ENCODE data around the gene QKI.

Gene QKI

DNA sequence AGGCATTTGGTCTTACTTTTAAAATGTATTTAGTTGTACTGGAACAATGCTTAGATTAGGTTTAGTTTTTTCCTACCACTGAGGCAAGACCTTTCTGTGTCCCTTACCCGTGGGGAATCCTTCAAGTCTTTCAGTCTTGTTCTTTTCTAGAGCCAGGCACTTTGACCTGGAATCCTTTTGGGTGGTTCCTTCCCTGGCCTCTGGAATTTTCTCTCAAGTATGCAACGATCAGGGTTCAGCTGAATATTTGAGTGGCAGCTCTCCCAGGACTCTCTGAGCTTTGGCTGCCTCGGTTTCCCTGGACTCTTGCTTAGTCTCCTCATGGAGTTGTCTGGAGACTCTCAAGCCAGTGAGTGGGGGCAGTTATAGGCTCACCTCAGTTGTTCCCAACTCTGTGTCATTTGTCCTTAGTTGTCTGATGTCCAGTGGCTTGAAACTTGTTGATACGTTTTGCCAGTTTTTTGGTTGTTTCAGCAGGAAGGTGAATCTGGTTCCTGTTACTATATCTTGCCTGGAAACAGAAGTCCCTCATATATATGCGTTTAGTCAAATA lies 118.1 kb downstream of the QKI start:
- DNase-seq (ENCODE audit: low read depth in 3 of 3): no peak

DNA sequence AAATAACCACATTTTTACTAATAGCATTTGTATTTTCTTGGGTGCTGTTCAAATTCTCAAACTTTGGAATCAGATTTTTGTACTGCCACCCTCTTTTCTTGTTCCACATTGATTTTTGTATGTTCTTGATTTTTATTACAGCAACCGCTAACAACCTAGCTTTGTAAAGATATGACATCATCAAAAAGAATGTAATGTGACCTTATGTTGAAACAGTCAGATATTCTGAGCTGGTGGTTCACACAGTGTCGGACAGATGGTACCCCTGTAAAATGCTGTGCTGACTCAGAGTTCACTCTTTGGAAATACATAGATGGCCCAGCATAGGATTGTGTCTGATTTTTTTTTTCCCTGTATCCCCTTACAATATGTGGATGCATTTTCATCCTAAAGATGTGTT lies 118.9 kb downstream of the QKI start:
- no peak for DNase-seq (ENCODE audit: low read depth in 3 of 3)

DNA sequence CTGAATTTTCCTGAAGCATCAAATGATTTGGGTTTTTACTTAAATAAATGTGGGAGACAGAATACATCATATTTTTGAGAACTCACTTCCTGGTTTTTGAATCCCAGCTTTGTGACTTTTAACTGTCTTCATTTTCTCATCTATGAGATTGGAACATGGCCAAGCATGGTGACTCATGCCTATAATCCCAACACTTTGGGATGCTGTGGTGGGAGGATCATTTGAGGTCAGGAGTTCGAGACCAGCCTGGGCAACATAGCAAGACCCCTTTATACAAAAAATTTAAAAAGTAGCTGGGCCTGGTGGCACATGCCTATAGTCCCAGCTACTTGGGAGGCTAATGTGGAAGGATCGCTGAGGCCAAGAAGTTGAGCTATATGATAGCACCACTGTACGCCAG lies 122.3 kb downstream of the QKI start:
- DNase-seq (ENCODE audit: low read depth in 3 of 3): no peak

DNA sequence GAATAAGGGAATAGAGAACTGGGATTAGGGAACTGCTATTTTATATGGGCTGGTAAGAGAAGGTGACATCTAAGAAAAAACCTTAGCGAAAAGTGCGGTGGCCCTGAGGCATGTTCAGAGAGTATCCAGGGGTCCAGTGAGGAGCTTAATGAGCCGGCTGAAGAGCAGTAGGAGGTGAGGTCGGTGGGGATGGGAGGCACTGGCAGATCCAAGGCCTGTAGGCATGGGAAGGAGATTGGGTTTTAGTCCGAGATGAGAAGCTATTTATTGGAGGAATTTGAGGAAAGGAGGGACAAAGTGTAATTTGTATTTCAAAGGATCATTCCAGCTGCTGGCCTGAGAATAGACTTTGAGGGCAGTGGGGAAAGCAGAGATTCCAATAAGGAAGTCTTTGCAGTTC lies 123.8 kb downstream of the QKI start:
- no peak for DNase-seq (ENCODE audit: low read depth in 3 of 3)

DNA sequence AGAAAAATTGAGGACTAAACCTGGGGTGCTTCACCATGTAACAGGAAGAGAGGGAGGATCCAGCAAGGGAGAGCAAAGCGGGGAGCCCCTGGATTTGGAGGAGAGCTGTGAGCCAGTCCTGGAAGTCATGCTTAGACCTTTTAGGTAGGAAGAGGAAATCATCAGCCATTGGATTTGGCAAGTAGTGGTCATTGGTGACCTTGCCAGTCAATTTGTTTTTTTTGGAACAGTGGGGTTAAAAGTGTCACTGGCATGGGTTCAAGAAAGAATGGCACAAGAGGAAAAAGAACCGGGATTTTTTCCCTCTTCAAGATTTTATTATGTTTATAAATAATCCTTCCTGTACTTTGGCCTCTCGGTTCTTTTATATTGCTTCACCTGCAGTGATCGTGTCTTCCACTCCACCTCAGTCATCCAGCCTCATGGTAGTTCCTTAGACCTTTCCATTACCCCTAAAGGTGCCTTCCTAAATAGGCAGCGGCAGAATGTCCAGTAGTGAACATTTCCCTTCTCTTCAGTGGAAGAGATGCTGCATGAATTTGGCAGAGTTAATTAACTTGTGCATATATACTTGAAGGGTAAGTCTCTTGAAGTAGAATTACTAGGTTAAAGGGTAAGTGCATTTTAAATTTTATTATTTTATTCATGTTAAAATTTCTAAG lies 124.7 kb downstream of the QKI start:
- DNase-seq (ENCODE audit: low read depth in 3 of 3): no peak

DNA sequence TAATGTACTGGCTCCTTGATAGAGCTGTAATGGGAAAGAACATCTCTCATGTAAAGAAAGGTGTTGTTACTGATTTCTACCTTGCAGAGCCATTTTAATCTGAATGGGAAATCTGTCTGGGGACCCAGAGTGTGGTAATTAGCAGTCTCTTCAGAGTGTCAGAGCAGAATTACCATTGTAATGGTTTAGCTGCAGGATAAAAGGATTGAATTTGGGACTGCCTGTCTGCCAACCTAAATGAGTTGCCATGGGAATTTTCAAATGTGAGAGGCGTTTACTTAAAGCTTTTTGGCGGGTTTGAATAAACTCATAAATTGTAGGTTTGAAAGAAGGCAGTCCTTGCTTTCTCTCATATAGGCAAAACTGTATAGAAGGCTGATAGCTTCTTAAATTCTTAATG lies 128.8 kb downstream of the QKI start:
- no peak for DNase-seq (ENCODE audit: low read depth in 3 of 3)

DNA sequence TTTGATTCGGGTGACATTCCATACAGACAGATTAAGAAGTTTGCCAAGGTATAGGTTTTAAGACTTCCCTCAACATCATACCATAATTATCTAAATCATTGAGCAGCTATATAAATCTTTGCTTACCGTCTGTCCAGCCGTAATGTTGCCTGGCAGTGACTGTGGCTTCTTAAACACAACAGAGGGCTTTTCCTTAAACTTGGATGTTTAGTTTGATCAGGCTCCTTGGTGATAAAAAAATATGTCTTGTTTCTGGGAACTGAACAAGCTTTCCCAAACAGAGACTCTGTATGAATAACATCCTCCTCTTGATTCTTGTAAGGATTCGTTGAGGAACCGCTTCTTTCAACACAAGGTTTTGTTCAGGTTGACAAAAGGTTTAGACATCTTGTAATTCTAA lies 130.9 kb downstream of the QKI start:
- no peak for DNase-seq (ENCODE audit: low read depth in 3 of 3)

DNA sequence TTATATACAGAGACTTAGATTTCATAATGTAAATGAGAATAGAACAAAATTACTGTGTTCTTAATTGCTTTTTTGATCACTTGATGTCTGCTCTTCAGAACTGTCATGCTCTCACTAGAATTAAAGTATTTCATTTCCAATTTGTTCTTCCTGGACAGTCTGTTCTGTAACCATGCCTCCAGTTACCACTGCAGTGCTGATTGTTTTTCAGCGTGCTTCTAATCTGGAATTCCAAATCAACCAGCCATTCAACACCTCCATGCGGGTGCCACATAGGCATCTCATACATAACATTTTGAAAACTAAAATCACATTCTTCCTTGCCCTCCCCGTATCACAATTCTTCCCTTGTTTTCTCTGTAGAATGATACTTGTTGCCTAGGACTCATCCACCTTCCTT lies 132.8 kb downstream of the QKI start:
- DNase-seq (ENCODE audit: low read depth in 3 of 3): no peak

DNA sequence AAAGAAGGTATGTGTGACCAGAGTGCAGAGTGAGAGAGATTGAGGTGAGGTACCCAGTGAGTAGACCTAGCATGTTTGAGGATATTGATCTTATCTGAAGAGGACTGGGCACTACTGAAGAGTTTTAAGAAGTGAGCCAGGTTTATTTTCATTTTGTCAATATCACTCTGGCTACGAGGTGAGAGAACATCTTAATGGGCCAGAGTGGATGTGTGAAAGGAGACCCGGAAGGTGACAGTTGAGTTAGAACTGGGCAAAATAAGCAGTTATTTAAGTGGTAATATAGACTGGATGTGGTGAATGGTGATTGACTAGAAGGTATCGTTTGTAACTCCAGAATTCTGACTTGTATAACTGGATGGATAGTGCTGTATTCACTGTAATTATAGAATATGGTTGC lies 134.1 kb downstream of the QKI start:
- DNase-seq (ENCODE audit: low read depth in 3 of 3): no peak

DNA sequence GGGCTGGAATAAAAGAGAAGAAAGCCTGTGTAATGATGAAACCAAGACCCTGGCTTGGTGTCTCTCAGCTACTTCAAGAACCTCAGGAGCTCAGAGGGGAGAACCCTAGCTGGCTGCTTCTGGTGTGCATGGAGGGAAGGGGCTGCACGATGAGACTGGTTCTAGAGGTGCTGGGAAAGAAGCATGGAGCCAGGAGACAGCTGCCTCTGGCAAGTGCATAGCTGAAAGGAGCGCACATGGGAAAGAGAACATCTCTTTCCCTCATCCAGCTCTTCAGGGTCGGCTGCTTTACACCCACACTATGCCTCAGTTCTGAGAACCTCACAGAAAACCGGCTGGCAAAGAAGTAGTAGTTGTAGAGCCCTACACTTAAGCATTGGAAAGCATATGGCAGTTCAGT lies 139.5 kb downstream of the QKI start:
- no peak for DNase-seq (ENCODE audit: low read depth in 3 of 3)

DNA sequence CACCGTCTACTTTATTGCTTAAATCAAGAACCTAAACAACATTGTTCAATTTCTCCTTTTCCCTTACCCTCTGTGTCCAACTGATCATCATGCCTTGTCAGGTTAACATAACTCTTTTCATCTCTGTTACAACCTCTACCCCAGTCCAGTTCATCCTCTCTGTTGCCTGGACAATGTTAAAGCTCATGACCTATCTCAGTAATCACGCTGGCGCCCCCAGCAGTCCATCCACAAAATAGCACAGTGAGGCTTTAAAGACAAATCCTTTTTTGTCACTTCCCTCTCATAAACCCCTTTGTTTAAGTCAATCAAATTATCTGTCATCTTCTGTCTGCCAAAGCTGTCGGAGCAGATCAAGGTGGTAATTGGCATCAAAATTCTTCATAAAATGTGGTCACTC lies 140.1 kb downstream of the QKI start:
- DNase-seq (ENCODE audit: low read depth in 3 of 3): peak in 2 of 3 experiments; percentile 24 to 53

DNA sequence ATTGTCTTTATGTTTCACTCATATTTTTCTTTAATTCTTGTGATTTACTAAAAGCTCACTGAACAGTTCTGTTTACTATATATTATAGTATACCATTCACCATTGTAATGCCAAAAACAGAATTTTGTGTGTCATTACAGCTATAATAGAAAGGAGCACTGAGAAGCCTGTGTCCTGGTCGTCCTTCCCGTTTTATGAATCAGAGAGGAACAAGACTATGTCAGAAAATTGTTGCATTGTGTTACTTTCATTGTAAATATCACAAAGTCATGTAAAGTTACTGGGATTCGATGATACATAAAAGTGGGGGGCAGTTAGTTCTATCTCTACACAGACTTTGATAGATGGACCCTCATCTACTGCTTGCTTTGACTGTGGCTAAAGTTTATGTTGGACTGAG lies 145.1 kb downstream of the QKI start:
- no peak for DNase-seq (ENCODE audit: low read depth in 3 of 3)

DNA sequence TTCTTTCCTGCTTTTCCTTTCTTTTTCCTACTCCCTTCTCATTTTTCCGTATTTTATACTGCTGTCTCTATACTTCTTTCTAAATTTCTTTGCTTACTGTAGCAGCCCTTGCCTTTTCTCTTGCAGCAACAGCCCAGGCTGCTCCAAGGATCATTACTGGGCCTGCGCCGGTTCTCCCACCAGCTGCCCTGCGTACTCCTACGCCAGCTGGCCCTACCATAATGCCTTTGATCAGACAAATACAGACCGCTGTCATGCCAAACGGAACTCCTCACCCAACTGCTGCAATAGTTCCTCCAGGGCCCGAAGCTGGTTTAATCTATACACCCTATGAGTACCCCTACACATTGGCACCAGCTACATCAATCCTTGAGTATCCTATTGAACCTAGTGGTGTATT lies 148.8 kb downstream of the QKI start:
- no peak for DNase-seq (ENCODE audit: low read depth in 3 of 3)

DNA sequence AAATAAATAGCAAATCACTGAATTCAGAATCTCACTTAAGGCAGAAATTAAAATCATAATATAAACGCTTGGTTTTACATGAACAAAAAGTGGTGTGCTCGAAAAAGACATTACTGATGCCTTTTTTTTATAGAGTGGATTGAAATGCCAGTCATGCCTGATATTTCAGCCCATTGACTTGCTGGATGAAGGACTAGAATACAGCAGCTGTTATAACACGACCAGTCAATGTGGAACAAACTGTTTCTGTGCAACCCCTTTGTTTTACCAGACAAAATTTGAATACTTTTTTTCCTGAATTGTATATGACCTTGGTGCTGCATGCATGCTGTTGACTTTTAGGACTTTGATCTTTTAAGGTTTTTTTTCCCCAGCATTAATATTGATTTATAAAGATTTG lies 150.0 kb downstream of the QKI start:
- no peak for DNase-seq (ENCODE audit: low read depth in 3 of 3)

DNA sequence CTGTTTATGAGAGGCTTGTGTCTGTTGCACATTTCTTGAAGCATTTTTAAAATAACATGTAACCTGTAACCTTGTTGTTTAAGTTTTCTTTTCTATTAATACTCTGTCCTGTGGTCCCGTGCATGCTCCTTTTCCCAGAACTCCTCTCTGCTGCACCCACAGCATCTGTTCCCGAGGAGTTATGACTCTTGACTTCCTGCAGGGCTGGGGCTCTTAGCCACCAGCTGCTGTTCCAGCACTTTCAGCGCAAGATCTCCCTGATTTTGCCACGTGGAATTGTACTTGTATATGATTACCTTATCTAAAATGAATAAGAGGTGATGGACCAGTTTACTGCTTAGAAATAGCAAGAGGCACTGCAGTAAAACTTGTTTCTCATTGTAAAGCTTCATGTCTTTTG lies 150.6 kb downstream of the QKI start:
- DNase-seq (ENCODE audit: low read depth in 3 of 3): no peak

DNA sequence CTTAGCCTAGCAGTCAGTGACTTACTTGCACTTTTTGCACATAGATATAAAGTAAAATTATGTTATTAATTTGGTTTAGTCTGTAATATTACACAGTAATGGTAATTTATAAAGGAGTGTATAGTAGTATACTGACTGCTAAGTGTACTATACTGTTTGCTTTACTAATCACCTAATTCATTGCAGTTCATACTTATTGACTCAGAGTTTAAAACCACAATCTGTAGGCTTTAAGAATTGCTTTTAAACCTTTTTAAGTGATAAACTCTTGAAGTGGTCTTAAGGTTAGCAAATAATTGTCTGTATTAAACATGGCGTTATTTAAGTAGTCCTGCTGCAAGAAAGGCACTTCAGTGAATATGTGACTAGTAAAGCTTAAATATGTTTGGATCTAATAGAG lies 151.5 kb downstream of the QKI start:
- DNase-seq (ENCODE audit: low read depth in 3 of 3): no peak

DNA sequence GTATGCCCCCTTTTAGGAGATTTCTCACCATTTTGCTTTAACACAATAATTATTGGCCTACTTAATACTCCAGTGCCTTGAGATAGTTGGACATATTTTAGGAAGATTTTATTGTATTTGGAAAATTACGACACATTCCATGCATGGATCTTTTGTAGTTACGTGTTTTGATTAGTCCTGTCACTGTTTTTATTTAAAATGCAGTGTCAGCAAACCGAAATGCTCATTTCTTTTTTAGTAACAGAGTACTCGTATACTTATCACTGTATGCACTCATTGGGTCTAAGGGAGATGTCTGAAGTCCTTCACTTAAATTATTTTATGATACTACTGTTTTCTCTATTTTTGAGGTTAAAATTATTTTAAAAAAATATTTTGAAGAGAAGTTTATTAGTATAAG lies 153.8 kb downstream of the QKI start:
- DNase-seq (ENCODE audit: low read depth in 3 of 3): no peak

DNA sequence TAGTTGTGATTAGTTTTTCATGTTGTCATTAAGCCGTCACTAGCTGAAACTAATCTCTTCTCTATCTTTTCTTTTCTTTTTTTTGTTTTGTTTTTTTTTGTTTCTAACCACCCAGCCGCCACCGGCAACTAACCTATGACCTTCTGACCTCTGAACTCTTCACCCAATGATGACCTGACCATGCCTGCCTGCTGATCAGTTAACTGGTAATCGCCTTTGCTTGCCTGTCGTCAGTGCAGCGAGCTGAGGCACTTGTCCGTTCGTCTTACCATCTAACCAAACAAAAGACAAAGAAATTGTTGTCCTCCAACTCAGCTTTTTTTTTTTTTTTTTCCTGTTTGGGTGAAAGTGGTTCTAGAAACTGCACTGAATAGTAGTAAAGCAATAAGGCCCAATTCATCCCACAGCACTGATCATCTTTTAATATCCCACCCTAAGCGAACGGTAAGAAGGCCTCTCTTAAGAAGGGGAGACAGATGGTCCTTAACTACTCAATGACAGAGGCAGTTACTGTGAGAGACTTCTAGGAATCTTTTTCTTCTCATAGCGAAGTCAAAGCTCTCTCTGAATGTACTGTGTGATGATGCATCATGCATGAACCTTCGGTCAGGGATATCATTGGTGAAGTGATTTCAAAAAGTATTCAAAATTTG lies 156.2 kb downstream of the QKI start:
- no peak for DNase-seq (ENCODE audit: low read depth in 3 of 3)

DNA sequence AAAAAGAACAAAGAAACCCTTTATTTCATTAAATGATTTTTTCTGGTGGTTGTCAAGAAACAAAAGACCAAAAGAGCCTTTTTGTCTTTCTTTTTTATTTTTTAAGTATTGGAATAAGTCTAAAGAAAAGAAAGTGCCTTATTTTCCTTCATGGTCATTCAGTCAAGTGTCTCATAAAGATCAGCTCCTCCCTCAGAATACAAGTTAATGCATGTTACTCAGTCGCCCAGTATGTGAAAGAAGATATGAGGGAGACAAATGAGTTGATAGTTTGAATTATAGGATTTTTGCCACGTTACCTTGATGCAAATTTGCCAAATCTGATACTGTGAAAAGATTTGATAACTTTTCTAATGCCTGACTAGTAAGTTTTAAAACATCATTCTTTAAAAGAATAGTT lies 157.2 kb downstream of the QKI start:
- no peak for DNase-seq (ENCODE audit: low read depth in 3 of 3)

DNA sequence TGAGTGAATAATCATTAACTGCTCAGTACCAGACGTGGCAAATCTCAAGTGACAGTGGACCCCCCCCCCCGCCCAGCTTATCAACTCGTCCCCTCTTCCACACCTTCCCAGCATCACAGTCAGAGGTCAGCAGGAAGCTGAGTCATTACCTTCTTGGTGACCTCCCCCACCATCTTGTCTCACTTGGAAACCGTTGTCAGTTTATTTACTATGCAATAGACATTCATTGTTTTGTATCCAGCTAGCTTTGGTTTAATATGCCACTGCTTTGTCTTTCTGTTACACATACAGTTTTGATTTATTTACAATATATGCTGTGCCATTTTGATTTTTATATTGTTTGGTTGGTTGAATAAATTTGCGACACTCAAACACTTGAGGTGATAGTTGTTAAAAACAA lies 158.1 kb downstream of the QKI start:
- no peak for DNase-seq (ENCODE audit: low read depth in 3 of 3)

DNA sequence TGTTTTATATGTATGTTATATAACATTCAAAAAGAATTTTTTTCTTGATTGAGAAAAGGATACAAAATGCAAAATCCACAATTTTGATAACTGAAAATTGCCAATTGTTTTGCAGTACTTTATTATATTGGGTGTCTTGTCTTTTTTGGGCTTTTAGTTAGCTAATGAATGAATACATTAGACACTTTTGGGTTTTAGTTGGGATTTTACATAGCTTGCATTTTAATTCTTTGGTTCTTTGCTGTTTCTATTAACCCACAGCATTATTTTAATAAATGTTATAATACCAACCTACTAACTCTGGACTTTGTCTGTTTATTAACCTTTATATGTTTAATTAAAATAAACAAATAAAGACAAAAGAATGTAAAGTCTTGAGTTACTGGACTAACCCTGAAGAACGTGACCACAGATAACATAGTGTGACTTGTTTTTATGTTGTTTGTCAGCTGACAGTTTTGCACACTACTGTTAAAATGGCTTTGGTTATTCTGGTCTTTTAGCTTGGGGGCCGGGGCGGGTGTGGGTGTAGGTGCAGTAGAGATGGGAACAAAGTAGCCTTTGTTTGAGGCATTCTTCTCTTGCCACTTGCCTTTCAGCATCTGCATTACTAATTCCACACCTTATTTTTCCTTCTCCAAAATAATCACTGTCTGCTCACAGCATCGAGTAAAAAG lies 159.1 kb downstream of the QKI start:
- DNase-seq (ENCODE audit: low read depth in 3 of 3): no peak

DNA sequence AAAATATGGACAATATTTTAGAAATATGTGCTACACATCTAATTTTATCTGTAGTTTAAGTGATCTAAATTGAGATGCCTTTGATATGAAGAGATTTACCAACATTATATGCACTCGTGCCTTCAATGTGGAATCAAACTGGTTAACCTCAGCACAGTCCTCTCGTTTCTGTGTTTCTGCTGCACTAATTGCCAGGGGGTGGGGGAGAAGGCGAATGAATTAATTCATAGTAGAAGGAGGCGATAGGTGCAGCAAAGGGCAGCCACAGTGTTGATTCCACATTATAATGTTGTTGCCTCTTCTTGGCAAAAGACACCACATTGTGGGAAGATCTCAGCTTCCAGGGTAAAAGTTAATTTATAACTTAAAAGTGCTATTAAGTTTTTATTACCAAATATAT lies 161.6 kb downstream of the QKI start:
- DNase-seq (ENCODE audit: low read depth in 3 of 3): no peak

DNA sequence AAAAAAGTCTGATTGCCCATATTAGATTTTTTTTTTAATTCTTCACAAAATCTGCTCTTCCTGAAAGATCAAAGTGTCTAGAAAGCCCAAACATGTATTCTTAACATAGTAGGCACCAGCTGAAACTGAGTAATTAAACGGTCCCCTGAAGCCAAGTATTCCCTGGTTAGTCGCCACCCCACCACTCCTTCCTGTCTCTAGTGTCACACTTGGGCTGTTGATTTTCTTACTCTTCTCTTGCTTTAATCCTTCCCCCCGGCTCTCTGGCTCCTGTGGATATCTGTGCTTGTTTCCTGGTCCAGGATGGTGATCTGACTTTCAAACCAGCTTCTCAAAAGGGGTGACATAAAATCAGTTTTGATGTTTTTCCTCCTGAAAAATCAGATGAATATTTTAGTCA lies 162.9 kb downstream of the QKI start:
- no peak for DNase-seq (ENCODE audit: low read depth in 3 of 3)

Data from stimulated activated CD4-positive, alpha-beta T cell treated with anti-CD3 and anti-CD28 coated beads, TNF-alpha, amount 100 ng/mL, for 24 hours (primary cell).